Natural killer cell (primary cell): ENCODE results near the gene GRM6. TPM values are rescaled to one million over a fixed set of nuclear protein-coding genes. Genes with fewer than 3 reads are reported as not detected.

Source experiments
- ATAC-seq, 3 donors: fragments of 150-1000 bp in 2 of 3; fragments of 200-7000 bp in 1 of 3; cut with Tn5 transposase; 1 replicate in 1 of 3; 2 replicates in 2 of 3; pipeline ENCODE4 v1.10.0; 2021; ENCODE audit warnings: mild to moderate bottlenecking in 2 of 3, moderate library complexity in 2 of 3
- DNase-seq, 2 donors: peaks; one replicate each; pipeline versions ENCODE4 v3.0.0 to v3.0.0-alpha.2; 2013 to 2021; ENCODE audit warnings: mixed read lengths in 1 of 2
- H3K27ac ChIP-seq: one replicate; pipeline ENCODE4 v1.5.1; 2013; ENCODE audit warnings: mild to moderate bottlenecking, low read length
- H3K27me3 ChIP-seq: one replicate; pipeline ENCODE4 v1.6.1; 2013; ENCODE audit warnings: low read length; ENCODE audit not compliant: control insufficient read depth, insufficient read depth
- H3K36me3 ChIP-seq: one replicate; pipeline ENCODE4 v1.6.1; 2013; ENCODE audit warnings: low read length; ENCODE audit not compliant: control insufficient read depth, insufficient read depth
- H3K4me1 ChIP-seq: one replicate; pipeline ENCODE4 v1.6.1; 2013; ENCODE audit warnings: low read length; ENCODE audit not compliant: control insufficient read depth, insufficient read depth
- H3K4me3 ChIP-seq: one replicate; pipeline ENCODE4 v1.5.1; 2013; ENCODE audit warnings: low read length
- H3K9me3 ChIP-seq: one replicate; pipeline ENCODE4 v1.6.1; 2013; ENCODE audit warnings: low read length; ENCODE audit not compliant: control insufficient read depth, insufficient read depth
- H3K27ac Mint-ChIP-seq, 2 donors: one replicate each; pipeline ENCODE4 v1.8.0; 2022; ENCODE audit warnings: mild to moderate bottlenecking in 2 of 2, mixed read lengths in 2 of 2, moderate library complexity in 1 of 2
- H3K27me3 Mint-ChIP-seq, 2 donors: one replicate each; pipeline ENCODE4 v1.8.0; 2022; ENCODE audit warnings: low read depth in 2 of 2, mixed read lengths in 2 of 2
- H3K36me3 Mint-ChIP-seq: one replicate; pipeline ENCODE4 v1.8.0; 2022; ENCODE audit warnings: mixed read lengths
- H3K4me1 Mint-ChIP-seq, 2 donors: one replicate each; pipeline ENCODE4 v1.8.0; 2022; ENCODE audit warnings: mixed read lengths in 2 of 2
- H3K4me3 Mint-ChIP-seq: one replicate; pipeline ENCODE4 v1.8.0; 2022; ENCODE audit warnings: mild to moderate bottlenecking, moderate library complexity, mixed read lengths
- H3K9me3 Mint-ChIP-seq, 2 donors: one replicate each; pipeline ENCODE4 v1.8.0; 2022; ENCODE audit warnings: mixed read lengths in 2 of 2
- CTCF ChIP-seq: fragments of 200-600 bp; IDR thresholded peaks from one replicate; pipeline ENCODE4 v1.8.0; 2022; ENCODE audit warnings: antibody characterized with exemption
- WGBS: methylation state at CpG from one replicate; pipeline ENCODE4 v1.1.7; 2013; ENCODE audit warnings: missing lambda C conversion rate; ENCODE audit not compliant: insufficient coverage; 5-methylcytosine and 5-hydroxymethylcytosine counted together
- intact Hi-C: fragments of 100-400 bp; cut with micrococcal nuclease; formaldehyde crosslinking; loops from one replicate; pipeline ENCODE4 v1.14.2; 2022
- total RNA-seq, 4 donors: library from RNA; stranded (reverse); fragments of 120-200 nt in 1 of 4; gene quantifications; one replicate each; pipeline versions ENCODE4 v1.2.3 to v1.2.4, GENCODE V29; 2013 to 2022

GRM6 gene
- total RNA-seq, 3 donors from 2014 or later (not counting 1 experiment from before 2014, with no cell fraction given): not detected

GRCh38 chr5:178993955-178994579 is 1.1 kb downstream of the GRM6 start:
- intact Hi-C loops: no loop called here
- DNase-seq (no peak), ATAC-seq (no peak)
- no peaks in the 10 kb centered on the region for H3K36me3 Mint-ChIP-seq
- TF ChIP-seq CTCF: no peak
- no peak overlapping the region for H3K4me3 Mint-ChIP-seq
- no peaks in the 10 kb centered on the region for H3K27me3 ChIP-seq
- peaks cover 24 to 32% of the 10 kb centered on the region in 2 donors for H3K27me3 Mint-ChIP-seq
- 31% methylated on average over 53 of the region's 53 CpGs for WGBS
- no peaks in the 10 kb centered on the region for H3K36me3 ChIP-seq
- no peaks in the 10 kb centered on the region for H3K4me1 ChIP-seq
- H3K27ac Mint-ChIP-seq: no peak overlapping the region
- no peaks in the 10 kb centered on the region for H3K9me3 Mint-ChIP-seq
- H3K4me1 Mint-ChIP-seq: no peaks in the 10 kb centered on the region
- H3K4me3 ChIP-seq: no peak overlapping the region
- H3K9me3 ChIP-seq: peaks cover 9% of the 10 kb centered on the region
- H3K27ac ChIP-seq: no peak overlapping the region

- Mint-ChIP-seq H3K4me3 (no peak overlapping the region), H3K9me3 (no peaks in the 10 kb centered on the region), H3K4me1 (no peaks in the 10 kb centered on the region), H3K27ac (no peak overlapping the region), H3K36me3 (no peaks in the 10 kb centered on the region), H3K27me3 (peaks cover 24 to 32% of the 10 kb centered on the region in 2 donors)
- no peak for DNase-seq
- H3K4me1 ChIP-seq: no peaks in the 10 kb centered on the region
- peaks cover 9% of the 10 kb centered on the region for H3K9me3 ChIP-seq
- ATAC-seq: no peak
- WGBS: 14% methylated on average over 20 of the region's 20 CpGs
- intact Hi-C loops: no loop called here
- TF ChIP-seq CTCF: no peak
- no peak overlapping the region for H3K27ac ChIP-seq
- no peaks in the 10 kb centered on the region for H3K36me3 ChIP-seq
- no peaks in the 10 kb centered on the region for H3K27me3 ChIP-seq
- H3K4me3 ChIP-seq: no peak overlapping the region
These were observed 1.8 kb downstream of the GRM6 start for GRCh38 chr5:178993236-178993765.

- H3K27me3 ChIP-seq: no peaks in the 10 kb centered on the region
- Mint-ChIP-seq H3K36me3 (no peaks in the 10 kb centered on the region), H3K27ac (no peak overlapping the region), H3K9me3 (peaks cover under 1 to 2% of the 10 kb centered on the region in 2 donors), H3K4me3 (no peak overlapping the region), H3K27me3 (peaks cover 24 to 32% of the 10 kb centered on the region in 2 donors), H3K4me1 (no peaks in the 10 kb centered on the region)
- H3K4me3 ChIP-seq: no peak overlapping the region
- intact Hi-C loops: no loop called here
- 80% methylated on average over 9 of the region's 9 CpGs for WGBS
- no peak for ATAC-seq
- no peak overlapping the region for H3K27ac ChIP-seq
- TF ChIP-seq CTCF: no peak
- peaks cover 9% of the 10 kb centered on the region for H3K9me3 ChIP-seq
- no peaks in the 10 kb centered on the region for H3K4me1 ChIP-seq
- no peaks in the 10 kb centered on the region for H3K36me3 ChIP-seq
- DNase-seq: no peak
These were observed 2.7 kb downstream of the GRM6 start for GRCh38 chr5:178992291-178992895.
